ENCODE measurements around the gene UGT1A6.
"Not testable (repeated sequence)": the region's sequence is repeated elsewhere in the genome, so short reads cannot be mapped to it uniquely, and the experiment has no call there.

The UGT1A6 gene

GRCh38 chr2:233736868-233737653, 44.4 kb downstream of the UGT1A6 start:
- not testable (repeated sequence) for DNase-seq

- DNase-seq, result no peak
Observed at GRCh38 chr2:233740870-233741269, 48.2 kb downstream of the UGT1A6 start.

- no peak for DNase-seq
Observed at GRCh38 chr2:233743464-233744259, 51.0 kb downstream of the UGT1A6 start.

GRCh38 chr2:233745073-233745755, 52.5 kb downstream of the UGT1A6 start:
- no peak for DNase-seq

GRCh38 chr2:233745838-233746237, 53.1 kb downstream of the UGT1A6 start:
- not testable (repeated sequence) for DNase-seq

GRCh38 chr2:233746475-233747282, 54.0 kb downstream of the UGT1A6 start:
- no peak for DNase-seq

- DNase-seq, result no peak
Observed at GRCh38 chr2:233747283-233747544, 54.5 kb downstream of the UGT1A6 start.

- not testable (repeated sequence) for DNase-seq
Observed at GRCh38 chr2:233750689-233751088, 58.0 kb downstream of the UGT1A6 start.

GRCh38 chr2:233751212-233752009, 58.7 kb downstream of the UGT1A6 start:
- not testable (repeated sequence) for DNase-seq

- no peak for DNase-seq
Observed at GRCh38 chr2:233754872-233755611, 62.4 kb downstream of the UGT1A6 start.

- no peak for DNase-seq
Observed at GRCh38 chr2:233756429-233757081, 63.9 kb downstream of the UGT1A6 start.

GRCh38 chr2:233758141-233758540, 65.5 kb downstream of the UGT1A6 start:
- no peak for DNase-seq

GRCh38 chr2:233758849-233759248, 66.2 kb downstream of the UGT1A6 start:
- DNase-seq, result no peak

- no peak for DNase-seq
Observed at GRCh38 chr2:233760043-233760442, 67.4 kb downstream of the UGT1A6 start, which contains the start of gene UGT1A1. UGT1A1 (plus strand) TSS chr2:233760270; CDS start chr2:233760288, 18 bp downstream.

- no peak for DNase-seq
Observed at GRCh38 chr2:233761040-233761769, 68.5 kb downstream of the UGT1A6 start.

- DNase-seq, result no peak
Observed at GRCh38 chr2:233764264-233764663, 71.6 kb downstream of the UGT1A6 start.

GRCh38 chr2:233764761-233765160, 72.1 kb downstream of the UGT1A6 start:
- no peak for DNase-seq

GRCh38 chr2:233766416-233766815, 73.7 kb downstream of the UGT1A6 start:
- no peak for DNase-seq

GRCh38 chr2:233768076-233768475, 75.4 kb downstream of the UGT1A6 start:
- DNase-seq, result no peak

GRCh38 chr2:233769260-233769659, 76.6 kb downstream of the UGT1A6 start:
- no peak for DNase-seq
